IMR-90 (cell line): ENCODE data around the gene GRID1. TPM values are rescaled to one million over a fixed set of nuclear protein-coding genes. Genes with fewer than 3 reads are reported as not detected.

Experiments
- ATAC-seq: fragments of 200-7000 bp; cut with Tn5 transposase; 2 replicates; pipeline ENCODE4 v1.9.1; 2020; ENCODE audit warnings: low read depth, mild to moderate bottlenecking, moderate library complexity
- BruUV-seq: library from RNA; stranded (reverse); fragments of 400-500 nt; replicated peaks from 2 replicates; lab custom pipeline; 2021; lab: Mats Ljungman, UMichigan
- CTCF ChIA-PET: fragments of 300-600 bp; formaldehyde crosslinking; extraction: SDS; loops from one replicate; lab custom pipeline; 2021; ENCODE audit warnings: antibody characterized with exemption; lab: Yijun Ruan, JAX
- POLR2A ChIA-PET: fragments of 300-600 bp; sonication (Branson Sonifier 250); formaldehyde crosslinking; loops from one replicate; lab custom pipeline; 2022; ENCODE audit warnings: antibody characterized with exemption; ENCODE audit not compliant: unreplicated experiment; lab: Charles Lee
- DNase-seq: peaks from one replicate; pipeline ENCODE4 v3.0.0; 2013
- H2AFZ ChIP-seq: replicated peaks from 2 replicates; pipeline ENCODE3; 2013; ENCODE audit warnings: low read length, mild to moderate bottlenecking; ENCODE audit not compliant: poor library complexity
- H2AK5ac ChIP-seq: 2 replicates; pipeline ENCODE4 v1.6.1; 2013; ENCODE audit warnings: low read depth, low read length, inconsistent platforms
- H2AK9ac ChIP-seq: replicated peaks from 2 replicates; pipeline ENCODE3; 2013; ENCODE audit warnings: mild to moderate bottlenecking, low read depth, low read length, moderate library complexity; ENCODE audit not compliant: poor library complexity
- H2BK120ac ChIP-seq: 2 replicates; pipeline ENCODE4 v1.6.1; 2013; ENCODE audit warnings: low read depth, low read length, inconsistent platforms
- H2BK15ac ChIP-seq: 3 replicates; pipeline ENCODE4 v1.6.1; 2013; ENCODE audit warnings: low read depth, low read length, inconsistent platforms
- H2BK20ac ChIP-seq: 2 replicates; pipeline ENCODE4 v1.6.1; 2013; ENCODE audit warnings: low read depth, mild to moderate bottlenecking, inconsistent platforms, low read length, moderate library complexity
- H2BK5ac ChIP-seq: 2 replicates; pipeline ENCODE4 v1.6.1; 2013; ENCODE audit warnings: mild to moderate bottlenecking, low read depth, low read length, inconsistent platforms; ENCODE audit not compliant: poor library complexity, severe bottlenecking
- H3K14ac ChIP-seq: replicated peaks from 2 replicates; pipeline ENCODE4 v1.6.1; 2013; ENCODE audit warnings: low read depth, low read length, inconsistent platforms
- H3K18ac ChIP-seq: 2 replicates; pipeline ENCODE4 v1.6.1; 2013; ENCODE audit warnings: low read depth, low read length, control low read depth
- H3K23ac ChIP-seq: 2 replicates; pipeline ENCODE4 v1.6.1; 2013; ENCODE audit warnings: low read depth, low read length, inconsistent platforms
- H3K27ac ChIP-seq: 2 replicates; pipeline ENCODE4 v1.5.1; 2013; ENCODE audit warnings: mild to moderate bottlenecking, control low read depth, low read length; ENCODE audit not compliant: insufficient read depth
- H3K27me3 ChIP-seq: 2 replicates; pipeline ENCODE4 v1.6.1; 2013; ENCODE audit warnings: low read length; ENCODE audit not compliant: control insufficient read depth, insufficient read depth
- H3K36me3 ChIP-seq: 2 replicates; pipeline ENCODE4 v1.6.1; 2013; ENCODE audit warnings: low read length, mixed read lengths; ENCODE audit not compliant: control insufficient read depth, insufficient read depth
- H3K4ac ChIP-seq: 2 replicates; pipeline ENCODE4 v1.6.1; 2013; ENCODE audit warnings: low read depth, low read length, inconsistent platforms
- H3K4me1 ChIP-seq: 2 replicates; pipeline ENCODE4 v1.6.1; 2013; ENCODE audit warnings: low read length, mixed read lengths; ENCODE audit not compliant: control insufficient read depth, insufficient read depth
- H3K4me2 ChIP-seq: 2 replicates; pipeline ENCODE4 v1.6.1; 2013; ENCODE audit warnings: low read depth, mild to moderate bottlenecking, control low read depth, low read length, moderate library complexity
- H3K4me3 ChIP-seq: 2 replicates; pipeline ENCODE4 v1.5.1; 2013; ENCODE audit warnings: low read depth, mild to moderate bottlenecking, control low read depth, low read length, moderate library complexity; ENCODE audit not compliant: insufficient read depth
- H3K56ac ChIP-seq: 2 replicates; pipeline ENCODE4 v1.6.1; 2013; ENCODE audit warnings: low read length, inconsistent platforms; ENCODE audit not compliant: insufficient read depth; ENCODE audit errors: extremely low read depth
- H3K79me1 ChIP-seq, 2 experiments: 2 replicates each; pipeline ENCODE4 v1.6.1; 2013; ENCODE audit warnings: low read length in 2 of 2, inconsistent platforms in 1 of 2, low read depth in 1 of 2
- H3K9ac ChIP-seq: 2 replicates; pipeline ENCODE4 v1.6.1; 2013; ENCODE audit warnings: low read depth, low read length, control low read depth
- H3K9me1 ChIP-seq: 2 replicates; pipeline ENCODE4 v1.6.1; 2013; ENCODE audit warnings: low read length, inconsistent platforms; ENCODE audit not compliant: insufficient read depth
- H3K9me3 ChIP-seq: 2 replicates; pipeline ENCODE4 v1.6.1; 2013; ENCODE audit warnings: low read length; ENCODE audit not compliant: control insufficient read depth, insufficient read depth
- H4K20me1 ChIP-seq: 2 replicates; pipeline ENCODE4 v1.6.1; 2013; ENCODE audit warnings: low read length, inconsistent platforms; ENCODE audit not compliant: insufficient read depth
- H4K5ac ChIP-seq: 2 replicates; pipeline ENCODE4 v1.6.1; 2013; ENCODE audit warnings: mild to moderate bottlenecking, low read depth, low read length, control low read depth
- H4K8ac ChIP-seq, 2 experiments: 2 replicates each; pipeline ENCODE4 v1.6.1; 2013; ENCODE audit warnings: low read depth in 2 of 2, low read length in 2 of 2, control low read depth in 1 of 2, inconsistent platforms in 1 of 2
- H4K91ac ChIP-seq: 2 replicates; pipeline ENCODE4 v1.6.1; 2013; ENCODE audit warnings: low read depth, low read length, inconsistent platforms; ENCODE audit not compliant: insufficient read depth
- CHD1 ChIP-seq: IDR thresholded peaks from 2 replicates; pipeline ENCODE4 v1.6.1; 2012; ENCODE audit warnings: low read depth, low read length, improper control_type of control experiment
- SMC3 ChIP-seq: fragments of 150-350 bp; IDR thresholded peaks from 2 replicates; pipeline ENCODE4 v1.6.1; 2016; ENCODE audit warnings: low read depth, mild to moderate bottlenecking, antibody characterized with exemption, low read length, moderate library complexity
- USF2 ChIP-seq: fragments of 150-350 bp; IDR thresholded peaks from 2 replicates; pipeline ENCODE4 v1.6.1; 2017; ENCODE audit warnings: mild to moderate bottlenecking, antibody characterized with exemption, low read length, low read depth
- WGBS, 2 experiments: methylation state at CpG; one replicate each; pipeline versions ENCODE4 v1.1.5 to v1.1.7; 2013; ENCODE audit warnings: missing lambda C conversion rate in 2 of 2; ENCODE audit not compliant: insufficient read length in 1 of 2; ENCODE audit errors: extremely low coverage in 2 of 2; 5-methylcytosine and 5-hydroxymethylcytosine counted together
- dilution Hi-C: fragments of 300-500 bp; cut with HindIII; formaldehyde crosslinking; loops from one replicate; pipeline ENCODE4 v1.14.3; 2018; ENCODE audit warnings: low sequenced_read_pairs; ENCODE audit not compliant: unreplicated experiment
- in situ Hi-C: fragments of 300-500 bp; cut with MboI; formaldehyde crosslinking; loops from 3 replicates; pipeline ENCODE4 v1.14.3; 2019; ENCODE audit warnings: low sequenced_read_pairs, inconsistent platforms, mixed read lengths
- intact Hi-C: fragments of 100-400 bp; cut with micrococcal nuclease; formaldehyde crosslinking; loops from 2 replicates; pipeline ENCODE4 v1.10.0; 2022
- polyA plus RNA-seq, 3 experiments: library from polyadenylated mRNA; depleted of rRNA; stranded (reverse); fragments of >200 nt; gene quantifications; 2 replicates each; pipeline ENCODE4 v1.2.3, GENCODE V29; 2012; ENCODE audit warnings: low replicate concordance in 1 of 3
- total RNA-seq: library from RNA; depleted of rRNA; stranded (reverse); fragments of >200 nt; gene quantifications from 2 replicates; pipeline ENCODE4 v1.2.3, GENCODE V29; 2012

The GRID1 gene
- total and polyA plus RNA-seq, 2 of the 4 experiments (the other 2 are of a cell fraction): not detected

- no peak overlapping the region for H3K9ac ChIP-seq
- no peak overlapping the region for H2AFZ ChIP-seq
- no peak overlapping the region for H2BK15ac ChIP-seq
- no peaks in the 10 kb centered on the region for H3K4me1 ChIP-seq
- H3K14ac ChIP-seq: no peak overlapping the region
- ChIA-PET CTCF (no interaction called here), POLR2A (no interaction called here)
- H3K27ac ChIP-seq: no peak overlapping the region
- H3K9me3 ChIP-seq: no peaks in the 10 kb centered on the region
- H3K56ac ChIP-seq: no peak overlapping the region
- H3K4me2 ChIP-seq: no peak overlapping the region
- H3K79me1 ChIP-seq: no peaks in the 10 kb centered on the region
- H3K9me1 ChIP-seq: no peaks in the 10 kb centered on the region
- intact Hi-C loops: no loop called here
- no peak overlapping the region for H4K8ac ChIP-seq
- H2BK20ac ChIP-seq: no peak overlapping the region
- H2BK120ac ChIP-seq: no peak overlapping the region
- H3K27me3 ChIP-seq: no peaks in the 10 kb centered on the region
- H3K18ac ChIP-seq: no peak overlapping the region
- H3K4ac ChIP-seq: no peak overlapping the region
- in situ Hi-C loops: no loop called here
- BruUV-seq: no TSS peak
- H3K4me3 ChIP-seq: no peak overlapping the region
- DNase-seq (no peak), ATAC-seq (no peak)
- H4K5ac ChIP-seq: no peak overlapping the region
- dilution Hi-C loops: no loop called here
- H2BK5ac ChIP-seq: no peak overlapping the region
- TF ChIP-seq SMC3 (no peak), CHD1 (no peak), USF2 (no peak)
- no peaks in the 10 kb centered on the region for H4K20me1 ChIP-seq
- WGBS, 2 experiments: 7% methylated on average over 4 of the region's 14 CpGs; no CpG with 5 or more reads in 1 of the 2 experiments
- H2AK9ac ChIP-seq: no peak overlapping the region
- no peak overlapping the region for H2AK5ac ChIP-seq
- H4K91ac ChIP-seq: no peak overlapping the region
- H3K36me3 ChIP-seq: no peaks in the 10 kb centered on the region
- no peak overlapping the region for H3K23ac ChIP-seq
Observed at GRCh38 chr10:86253091-86254072, 113.2 kb downstream of the GRID1 start.
